GM19351 (cell line): ENCODE measurements around the gene TFR2.

Experiments
- ATAC-seq: cut with Tn5 transposase; IDR thresholded peaks from one replicate; pipeline ENCODE4 v1.9.1; 2021; ENCODE audit warnings: mild to moderate bottlenecking, moderate library complexity; ENCODE audit not compliant: unreplicated experiment

Gene TFR2

DNA sequence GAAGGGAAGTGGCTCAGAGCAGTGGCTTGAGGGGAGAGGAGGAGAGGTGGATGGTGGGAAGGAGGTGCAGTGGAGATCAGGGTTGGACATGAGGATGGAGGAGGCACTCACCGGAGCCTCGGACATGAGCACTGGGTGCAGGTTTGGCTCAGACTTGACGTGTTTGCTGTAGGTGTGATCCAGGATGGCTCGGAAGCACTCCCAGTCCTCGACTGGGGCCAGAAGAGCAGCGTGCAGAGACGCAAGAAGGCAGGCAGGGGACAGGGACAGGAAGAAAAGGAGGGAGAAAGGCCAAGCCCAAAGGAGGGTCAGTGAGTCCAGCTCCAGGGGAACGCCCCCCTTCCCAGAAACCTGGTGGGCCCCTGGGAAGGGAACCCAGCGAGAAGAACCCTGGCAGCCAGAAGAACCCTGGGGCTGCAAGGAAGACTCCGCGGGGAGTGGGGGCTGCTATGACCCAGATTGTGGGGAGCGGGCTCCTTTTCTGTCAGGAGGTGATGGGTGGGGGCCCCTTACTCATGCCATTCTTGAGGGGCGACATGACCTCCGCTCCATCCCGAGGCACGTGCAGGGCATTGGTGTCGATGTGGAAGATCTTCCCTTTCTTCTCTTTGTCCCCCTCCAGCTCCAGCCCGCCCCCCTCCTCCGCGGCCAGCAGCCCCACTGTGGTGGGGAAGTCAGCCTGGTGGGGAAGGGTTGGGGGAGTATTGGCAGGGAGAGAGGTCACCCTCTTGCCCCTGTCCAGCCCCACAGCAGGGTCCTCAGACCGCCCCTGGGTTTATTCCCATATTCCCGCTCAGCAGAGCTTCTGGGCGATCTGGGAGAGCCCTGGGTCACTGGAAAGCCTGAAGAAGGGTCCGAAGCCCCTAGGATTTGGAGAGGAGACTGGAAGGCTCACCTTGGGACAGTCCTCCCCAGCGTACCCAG is 13.8 kb upstream of the TFR2 start:
- ATAC-seq: no peak

DNA sequence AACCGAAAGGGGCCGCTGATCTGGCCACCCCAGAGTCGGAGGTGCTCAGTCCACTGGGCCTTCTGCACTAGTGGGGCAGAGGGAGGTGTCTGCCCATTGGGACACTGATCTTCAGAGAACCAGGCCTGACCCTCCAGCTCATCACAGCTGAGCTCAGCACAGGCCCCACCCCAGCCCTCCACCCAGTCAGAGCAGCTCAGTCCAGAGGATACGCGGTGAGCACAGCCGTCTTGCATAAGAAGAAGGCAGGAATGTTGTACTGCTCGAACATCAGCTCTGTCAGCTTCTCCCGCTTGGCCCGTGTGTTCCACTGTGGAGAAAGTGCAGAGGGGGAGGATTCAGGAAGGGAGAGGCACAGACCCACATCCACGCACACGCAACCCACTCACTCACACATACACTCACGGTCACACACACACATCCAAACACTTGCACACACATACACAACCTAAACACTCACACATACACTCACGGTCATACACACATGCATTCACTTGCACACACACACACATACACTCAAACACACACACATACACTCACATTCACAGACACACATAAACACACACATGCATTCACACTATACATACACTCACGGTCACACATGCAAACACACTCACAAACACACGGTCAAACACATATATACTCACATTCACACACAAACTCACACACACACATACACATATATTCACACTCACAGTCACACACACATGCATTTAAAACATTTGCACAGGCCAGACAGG is 8.6 kb upstream of the TFR2 start:
- no peak for ATAC-seq

DNA sequence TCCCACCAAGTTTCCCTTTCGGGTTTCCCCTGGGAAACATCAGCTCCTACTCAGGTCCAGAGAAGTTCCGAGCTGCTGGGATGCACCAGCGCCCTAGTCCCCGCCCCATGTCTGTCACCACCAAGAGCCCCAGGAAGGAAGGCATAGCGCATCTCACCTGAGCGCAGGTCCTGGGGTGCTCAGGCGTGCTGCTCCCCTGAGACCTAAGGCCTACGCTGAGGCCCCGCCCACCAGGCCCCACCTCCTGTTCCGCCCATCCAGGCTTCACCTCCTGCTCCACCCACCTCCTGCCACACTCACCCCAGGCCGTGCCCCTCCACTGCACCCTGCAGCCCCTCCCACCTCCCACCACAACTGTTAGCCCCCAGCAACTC is 1.2 kb upstream of the TFR2 start:
- ATAC-seq: peak; percentile 63

DNA sequence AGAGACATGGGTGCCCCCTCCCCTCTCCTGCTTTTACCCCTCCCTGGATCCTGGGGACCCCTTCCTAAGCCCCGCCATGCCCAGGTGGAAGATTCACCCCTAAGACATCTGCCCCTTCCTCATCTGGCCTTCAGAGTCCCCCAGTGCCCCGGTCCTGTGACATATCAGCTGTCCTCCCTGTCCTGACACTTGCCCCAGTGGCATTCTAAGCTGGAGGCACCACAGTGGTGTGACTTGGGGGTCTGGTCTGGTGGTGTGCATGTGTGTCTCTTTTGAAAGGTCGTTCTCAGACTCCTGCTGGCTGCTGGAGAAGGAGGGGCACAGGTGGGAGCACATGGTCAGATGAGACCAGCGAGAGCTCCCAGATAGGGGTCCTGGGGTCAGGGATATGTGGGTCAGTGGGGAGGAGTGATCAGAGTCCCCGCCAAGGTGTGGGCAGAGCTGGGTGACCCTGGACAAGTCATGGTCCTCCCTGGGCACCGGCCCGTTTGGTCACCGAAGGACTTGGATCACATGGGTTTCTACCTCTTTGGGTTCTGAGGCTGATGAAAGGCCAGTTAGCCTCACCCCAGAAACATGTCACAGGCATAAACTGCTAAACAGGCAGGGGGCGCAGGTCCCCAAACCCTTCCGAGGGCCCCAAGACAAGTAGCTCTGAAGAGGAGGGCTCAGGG is 645 bp upstream of the TFR2 start:
- no peak for ATAC-seq

DNA sequence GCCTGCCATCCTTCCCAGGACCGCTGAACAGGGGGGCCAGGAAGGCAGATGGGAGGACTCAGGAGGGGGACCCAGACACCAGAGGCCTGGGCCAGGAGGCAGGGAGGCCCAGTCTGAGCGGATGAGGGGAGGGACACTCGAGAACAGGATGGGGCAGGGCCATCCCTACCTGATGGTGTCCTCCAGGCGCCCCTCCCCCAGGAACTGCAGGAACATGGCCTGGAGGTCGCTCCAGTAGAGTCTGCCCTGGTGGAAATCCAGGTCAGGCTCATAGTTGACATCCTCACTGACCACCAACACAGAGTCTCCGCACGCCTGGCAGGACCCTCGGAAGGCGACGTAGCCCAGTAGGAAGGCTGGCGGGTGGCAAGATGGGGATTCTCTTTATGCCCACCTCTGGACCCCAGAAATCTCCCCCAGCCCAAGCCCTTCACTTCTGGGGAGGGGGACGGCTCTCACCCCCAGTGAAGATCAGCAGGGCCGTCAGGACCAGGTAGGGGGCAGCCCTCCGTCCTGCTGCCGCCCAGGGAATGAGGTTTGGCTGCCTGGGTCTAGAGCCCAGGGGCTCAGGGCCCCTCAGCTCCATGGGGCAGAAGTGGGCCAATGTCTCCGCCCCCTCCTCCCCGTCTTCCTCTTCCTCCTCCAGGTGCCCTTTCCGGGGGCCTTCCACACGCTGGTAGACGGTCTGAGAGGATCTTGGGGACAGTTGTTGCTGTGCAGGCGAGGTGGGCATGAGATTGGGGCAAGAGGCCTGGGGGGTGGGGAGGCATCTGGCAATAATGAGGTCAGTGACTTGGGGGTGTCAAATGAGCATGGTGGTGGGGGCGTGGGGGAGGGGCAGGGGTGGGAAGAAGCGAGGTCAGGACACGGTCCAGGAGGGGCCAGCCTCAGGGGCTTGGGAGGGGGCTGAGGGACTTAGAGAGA is 573 bp downstream of the TFR2 start:
- ATAC-seq: no peak

DNA sequence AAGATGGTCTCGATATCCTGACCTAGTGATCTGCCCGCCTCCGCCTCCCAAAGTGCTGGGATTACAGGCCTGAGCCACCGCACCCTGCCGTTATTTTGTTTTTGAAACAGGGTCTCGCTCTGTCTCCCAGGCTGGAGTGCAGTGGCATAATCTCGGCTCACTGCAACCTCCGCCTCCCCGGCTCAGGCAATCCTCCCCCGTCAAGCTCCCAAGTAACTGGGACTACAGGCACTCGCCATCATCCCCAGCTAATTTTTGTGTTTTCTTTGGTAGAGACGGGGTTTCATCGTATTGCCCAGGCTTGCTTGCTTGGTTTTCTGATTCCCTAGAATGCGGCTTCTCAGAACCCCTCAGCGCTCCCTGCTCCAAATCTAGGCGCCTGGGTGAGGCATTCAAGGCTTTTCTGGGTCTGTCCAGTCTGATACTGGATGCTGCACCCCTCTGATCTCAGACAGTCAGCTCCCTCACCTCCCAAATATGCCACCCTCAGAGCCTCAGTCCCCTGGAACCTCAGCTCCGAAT is 1.3 kb downstream of the TFR2 start:
- ATAC-seq: no peak

DNA sequence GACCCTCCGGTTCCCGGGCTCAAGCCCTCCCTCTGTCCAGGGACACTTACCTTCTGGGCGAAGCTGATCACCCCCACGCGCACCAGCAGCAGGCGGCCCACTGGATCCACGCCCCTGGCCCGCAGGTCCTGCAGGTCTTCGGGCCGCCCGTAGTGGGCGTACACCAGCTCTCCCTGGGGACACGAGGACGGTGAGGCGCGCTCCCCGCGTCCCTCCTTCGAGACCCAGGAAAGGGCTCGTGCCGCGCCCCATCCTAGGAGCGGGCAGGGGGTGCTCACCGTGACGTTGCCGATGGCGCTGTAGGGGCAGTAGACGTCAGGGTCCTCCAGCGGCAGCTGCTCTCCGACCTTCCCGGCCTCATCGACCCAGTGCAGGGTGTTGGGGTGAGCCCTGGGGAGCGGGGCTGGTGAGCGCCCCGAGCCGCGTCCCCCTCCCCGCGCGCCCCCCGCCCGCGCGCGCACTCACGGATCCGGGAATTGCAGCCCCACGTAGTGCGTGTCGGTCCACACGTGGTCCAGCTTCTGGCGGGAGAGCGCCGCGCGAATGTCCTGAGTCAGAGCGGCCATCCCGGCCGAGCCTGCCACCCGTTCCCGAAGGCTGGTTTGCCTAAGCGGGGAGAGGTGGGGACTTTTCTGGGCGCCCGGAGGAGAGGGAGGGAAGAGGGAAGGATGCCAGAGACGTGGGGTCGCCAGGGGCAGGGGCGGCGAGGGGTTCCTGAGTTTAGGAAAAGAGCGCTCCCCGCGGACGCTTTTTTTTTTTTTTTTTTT is 8.2 kb downstream of the TFR2 start:
- ATAC-seq: peak; percentile 69

DNA sequence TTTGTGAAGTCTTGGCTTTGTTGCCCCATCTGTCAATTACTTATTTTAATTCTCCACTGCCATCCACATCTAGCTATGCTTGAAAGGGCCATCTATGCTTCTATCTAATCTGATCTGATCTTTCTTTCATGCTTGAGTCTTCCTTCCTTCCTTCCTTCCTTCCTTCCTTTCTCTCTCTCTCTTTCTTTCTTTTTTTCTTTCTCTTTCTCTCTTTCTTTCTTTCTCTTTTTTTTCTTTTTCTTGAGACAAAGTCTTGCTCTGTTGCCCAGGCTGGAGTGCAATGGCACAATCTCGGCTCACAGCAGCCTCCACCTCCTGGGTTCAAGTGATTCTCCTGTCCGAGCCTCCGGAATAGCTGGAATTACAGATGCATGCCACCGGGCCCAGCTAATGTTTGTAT is 11.3 kb downstream of the TFR2 start:
- no peak for ATAC-seq

DNA sequence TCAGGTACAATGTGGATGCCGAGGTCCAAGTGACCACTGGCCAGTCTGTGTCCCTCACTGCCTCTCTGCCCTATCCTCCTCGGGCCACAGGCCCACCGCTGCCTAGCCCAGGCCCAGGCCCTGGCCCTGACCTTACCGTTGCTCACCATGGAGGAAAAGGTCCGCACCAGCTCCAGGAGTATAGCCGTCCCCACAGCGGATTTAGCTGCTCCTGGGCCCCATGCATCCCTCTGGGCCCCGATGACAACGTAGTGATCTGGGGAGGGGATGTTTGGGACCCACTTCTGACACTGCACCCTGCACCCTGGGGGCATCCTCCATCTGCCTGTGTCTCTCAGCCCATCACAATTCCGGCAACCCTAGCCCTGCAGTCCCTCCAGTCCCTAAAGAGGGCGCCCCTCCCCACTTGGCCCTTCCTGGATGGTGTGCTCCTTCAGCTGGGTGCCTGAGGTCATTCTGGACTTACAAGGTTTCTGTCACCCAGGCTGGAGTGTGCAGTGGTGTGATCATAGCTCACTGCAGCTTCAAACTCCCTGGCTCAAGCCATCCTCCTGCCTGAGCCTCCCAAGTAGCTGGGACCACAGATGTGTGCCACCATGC is 12.1 kb downstream of the TFR2 start:
- ATAC-seq: no peak

DNA sequence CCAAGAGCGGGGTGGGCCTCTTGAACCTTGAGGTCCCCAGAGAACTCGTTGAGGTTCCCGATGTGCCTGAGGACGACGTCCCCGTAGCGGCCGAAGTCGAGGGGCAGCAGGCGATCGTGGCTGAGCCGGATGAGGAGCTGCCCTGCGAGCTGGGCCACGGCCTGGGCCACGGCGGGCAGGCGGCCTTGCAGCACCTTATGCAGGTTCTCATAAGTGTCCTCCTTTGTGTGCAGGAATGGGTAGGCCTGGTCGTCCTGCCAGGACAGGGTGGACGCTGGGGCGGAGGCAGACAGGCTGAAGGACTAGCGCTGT is 14.2 kb downstream of the TFR2 start:
- no peak for ATAC-seq

DNA sequence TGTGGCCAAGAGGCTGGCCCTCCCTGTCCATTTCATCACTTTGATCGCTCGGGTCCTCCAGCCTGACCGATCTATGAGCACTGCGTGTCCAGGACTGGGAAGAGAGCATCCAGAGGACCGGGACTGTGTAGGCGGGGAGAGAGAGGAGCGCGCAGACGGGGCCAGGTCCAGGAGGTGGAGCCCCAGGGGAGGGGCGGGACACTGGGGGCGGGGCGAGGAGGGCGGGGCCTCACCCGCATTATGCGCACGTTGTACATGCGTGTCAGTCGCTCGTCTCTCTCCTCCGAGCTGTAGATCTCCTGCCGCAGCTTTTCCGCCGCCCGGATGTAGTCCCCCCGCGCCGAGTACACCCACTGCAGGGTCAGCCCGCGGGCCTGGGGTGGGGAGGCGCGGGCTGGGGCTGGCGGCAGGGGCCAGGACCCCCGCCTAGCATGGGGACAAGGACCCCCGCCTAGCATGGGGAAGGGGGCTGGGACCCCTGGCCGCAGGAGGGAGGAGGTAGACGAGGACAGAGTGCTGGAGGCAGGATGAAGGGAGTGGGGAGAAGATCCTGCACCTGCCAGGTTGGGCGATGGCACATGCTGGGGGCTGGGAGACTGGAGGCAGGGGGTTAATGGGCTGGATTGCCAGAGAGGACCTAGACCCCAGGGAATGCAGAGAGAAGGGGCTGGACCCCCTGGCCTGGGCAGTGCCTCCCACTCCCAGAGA is 14.7 kb downstream of the TFR2 start:
- peak; percentile 81 for ATAC-seq

DNA sequence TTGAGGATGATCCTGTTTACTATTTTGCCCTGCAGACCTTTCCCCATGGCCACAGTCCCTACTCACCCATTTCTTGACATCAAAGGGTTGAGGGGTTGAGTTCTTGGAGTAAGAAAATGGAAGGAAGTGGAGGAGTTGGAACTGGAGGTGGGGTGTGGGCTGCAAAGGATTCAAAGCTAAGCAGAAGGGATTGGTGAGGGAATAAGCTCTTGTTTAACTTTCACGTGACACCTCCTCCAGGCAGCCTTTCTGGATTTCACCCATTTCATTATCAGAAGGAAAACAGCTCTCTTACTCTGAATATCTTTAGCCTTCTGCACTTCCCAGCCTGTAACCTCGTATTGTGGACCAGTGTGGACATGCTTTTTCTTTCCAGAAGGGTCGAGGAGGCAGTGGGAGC is 15.3 kb downstream of the TFR2 start:
- ATAC-seq: no peak

DNA sequence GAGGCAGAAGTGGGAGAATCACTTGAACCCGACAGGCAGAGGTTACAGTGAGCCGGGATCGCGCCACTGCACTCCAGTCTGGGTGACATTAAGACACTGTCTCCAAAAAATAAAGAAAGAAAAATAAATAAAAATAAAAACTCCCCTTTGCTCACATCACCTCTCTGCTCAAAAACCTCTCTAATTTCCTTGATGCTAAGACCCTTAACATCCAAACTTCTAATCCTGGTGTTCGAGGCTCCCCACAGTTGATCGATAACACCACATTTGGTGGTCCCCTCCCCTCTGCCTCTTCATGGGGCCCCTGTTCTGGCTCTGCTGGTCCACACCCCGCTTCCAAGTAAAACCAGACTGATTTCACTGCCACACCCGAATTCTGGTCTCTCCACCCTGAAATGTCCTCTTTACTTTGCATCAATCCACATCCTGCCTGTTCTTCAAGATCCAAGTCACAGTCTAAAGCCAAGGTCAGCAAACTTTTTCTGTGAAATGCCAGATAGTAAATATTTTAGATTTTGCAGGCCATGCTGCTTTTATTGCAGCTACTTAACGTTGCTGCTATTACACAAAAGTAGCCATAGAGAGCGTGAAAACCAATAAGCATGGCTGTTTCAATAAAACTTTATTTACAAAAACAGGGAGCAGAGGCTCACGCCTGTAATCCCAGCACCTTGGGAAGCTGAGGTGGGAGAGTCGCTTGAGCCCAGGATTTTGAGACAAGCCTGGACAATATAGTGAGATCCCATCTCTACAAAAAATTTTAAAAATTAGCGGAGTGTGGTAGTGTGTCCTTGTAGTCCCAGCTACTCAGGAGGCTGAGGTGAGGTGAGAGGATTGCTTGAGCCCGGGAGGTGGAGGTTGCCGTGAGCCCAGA is 17.2 kb downstream of the TFR2 start:
- ATAC-seq: no peak

DNA sequence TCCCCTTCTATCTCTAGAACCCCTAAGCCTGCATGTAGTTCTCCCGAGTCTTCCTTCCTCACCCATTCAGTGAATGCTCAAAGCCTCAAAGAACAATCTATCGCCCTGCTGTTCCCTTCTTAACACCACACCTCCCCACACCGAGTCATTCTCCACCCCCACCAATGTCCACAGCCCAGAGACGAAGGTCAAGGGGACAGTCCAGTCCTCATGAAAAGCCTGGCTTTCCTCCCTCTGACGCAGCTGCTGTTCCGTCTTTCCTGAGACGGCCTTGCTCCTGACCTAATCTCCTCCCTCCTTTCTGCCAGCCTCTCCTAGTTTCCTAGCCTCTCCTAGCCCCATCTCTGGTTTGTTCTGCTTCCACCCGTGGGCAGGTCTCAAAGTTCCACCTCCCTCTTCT is 19.8 kb downstream of the TFR2 start:
- no peak for ATAC-seq

DNA sequence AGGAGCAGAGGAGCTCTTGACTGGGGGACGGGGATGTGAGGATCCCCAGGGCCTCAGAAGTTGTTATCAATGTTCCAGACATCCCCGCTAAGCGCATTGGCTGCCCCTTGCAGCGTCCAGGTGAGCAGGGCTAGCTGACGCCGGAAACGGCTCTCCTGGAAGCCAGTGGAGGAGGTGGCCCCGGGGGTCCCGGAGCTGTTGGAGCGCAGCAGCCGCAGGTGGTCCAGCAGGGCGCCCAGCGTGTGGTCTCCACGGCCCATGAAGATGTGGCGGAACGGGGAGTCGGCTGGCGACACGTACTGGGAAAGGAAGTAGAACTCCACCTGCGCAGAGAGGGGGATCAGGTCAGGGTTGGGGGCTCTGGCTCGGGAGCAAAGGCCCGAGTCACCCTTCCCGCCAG is 20.5 kb downstream of the TFR2 start:
- no peak for ATAC-seq

DNA sequence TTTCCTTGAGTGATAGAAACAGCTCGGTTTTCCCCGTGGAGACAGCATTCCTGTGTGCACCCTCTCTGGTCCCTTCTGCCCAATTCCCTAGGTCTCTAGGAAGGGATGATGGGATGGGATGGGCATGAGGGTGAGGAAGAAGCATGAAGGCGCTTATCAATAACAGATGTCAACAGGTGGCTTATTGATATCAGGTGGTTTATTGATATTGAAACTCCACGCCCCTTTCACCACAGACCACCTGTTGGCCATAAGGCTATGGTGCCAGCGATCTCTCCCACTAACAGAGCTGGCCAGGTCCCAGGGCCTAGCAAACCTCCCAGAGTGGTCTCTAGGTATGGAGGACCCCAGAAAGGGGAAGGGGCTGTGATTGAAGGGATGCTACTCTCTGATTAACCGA is 21.1 kb downstream of the TFR2 start:
- no peak for ATAC-seq

DNA sequence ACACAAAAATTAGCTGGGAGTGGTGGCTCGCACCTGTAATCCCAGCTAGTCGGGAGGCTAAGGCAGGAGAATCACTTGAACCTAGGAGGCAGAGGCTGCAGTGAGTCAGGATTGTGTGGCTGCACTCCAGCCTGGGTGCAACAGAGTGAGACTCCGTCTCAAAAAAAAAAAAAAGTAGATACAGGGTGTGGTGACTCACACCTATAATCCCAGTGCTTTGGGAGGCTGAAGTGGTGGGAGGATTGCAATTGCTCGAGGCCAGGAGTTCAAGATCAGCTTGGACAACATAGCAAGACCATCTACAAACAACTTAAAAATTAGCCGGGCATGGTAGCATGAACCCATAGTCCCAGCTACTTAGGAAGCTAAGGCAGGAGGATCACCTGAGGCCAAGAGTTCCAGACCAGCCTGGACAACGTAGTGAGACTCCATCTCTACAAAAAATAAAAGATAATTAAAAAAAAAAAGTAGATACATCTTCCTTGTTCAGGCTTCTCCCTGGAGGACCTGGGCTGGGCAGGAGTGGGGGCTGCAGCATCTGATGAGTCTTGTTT is 27.0 kb downstream of the TFR2 start:
- no peak for ATAC-seq
